HG03135 (cell line): ENCODE data around the gene FHAD1.

ENCODE experiments used
- ATAC-seq: cut with Tn5 transposase; IDR thresholded peaks from one replicate; pipeline ENCODE4 v1.9.1; 2021; ENCODE audit warnings: mild to moderate bottlenecking, moderate library complexity; ENCODE audit not compliant: unreplicated experiment

The FHAD1 gene

DNA sequence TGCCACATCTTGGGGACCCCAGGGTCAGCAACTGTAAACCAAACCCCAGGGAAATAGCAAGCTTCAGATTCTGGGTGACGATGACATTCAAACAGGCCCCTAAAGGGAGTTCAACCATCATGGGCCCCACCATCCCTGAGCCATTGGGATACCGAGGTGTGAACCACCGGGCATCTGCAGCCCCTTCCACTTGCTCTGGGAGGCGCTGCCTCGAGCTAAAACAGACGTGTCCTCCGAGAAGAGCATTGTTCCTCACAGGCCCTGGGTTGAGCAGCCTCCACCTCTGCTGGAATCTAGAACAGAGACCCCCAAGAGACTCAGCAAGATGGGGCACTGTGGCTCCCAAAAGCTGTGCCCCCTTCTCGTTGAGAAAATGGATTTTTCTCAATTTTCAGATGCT, 143.6 kb downstream of the FHAD1 start:
- ATAC-seq = no peak

DNA sequence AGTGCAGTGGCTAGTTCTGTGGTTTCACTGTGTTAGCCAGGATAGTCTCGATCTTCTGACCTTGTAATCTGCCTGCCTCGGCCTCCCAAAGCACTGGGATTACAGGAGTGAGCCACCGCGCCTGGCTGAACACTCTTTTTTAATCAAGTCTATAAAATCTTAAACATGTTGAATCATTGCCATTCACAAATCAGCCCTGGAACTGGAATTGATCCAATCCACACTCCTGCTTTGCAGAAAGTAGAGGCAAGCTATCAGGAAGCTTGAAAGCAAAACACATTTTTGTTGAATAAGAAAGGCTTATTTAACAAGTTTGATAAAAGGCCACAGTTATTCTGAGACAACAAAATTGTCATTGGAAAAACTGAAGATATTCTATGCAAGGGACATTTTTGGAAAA, 144.3 kb downstream of the FHAD1 start:
- ATAC-seq = no peak

DNA sequence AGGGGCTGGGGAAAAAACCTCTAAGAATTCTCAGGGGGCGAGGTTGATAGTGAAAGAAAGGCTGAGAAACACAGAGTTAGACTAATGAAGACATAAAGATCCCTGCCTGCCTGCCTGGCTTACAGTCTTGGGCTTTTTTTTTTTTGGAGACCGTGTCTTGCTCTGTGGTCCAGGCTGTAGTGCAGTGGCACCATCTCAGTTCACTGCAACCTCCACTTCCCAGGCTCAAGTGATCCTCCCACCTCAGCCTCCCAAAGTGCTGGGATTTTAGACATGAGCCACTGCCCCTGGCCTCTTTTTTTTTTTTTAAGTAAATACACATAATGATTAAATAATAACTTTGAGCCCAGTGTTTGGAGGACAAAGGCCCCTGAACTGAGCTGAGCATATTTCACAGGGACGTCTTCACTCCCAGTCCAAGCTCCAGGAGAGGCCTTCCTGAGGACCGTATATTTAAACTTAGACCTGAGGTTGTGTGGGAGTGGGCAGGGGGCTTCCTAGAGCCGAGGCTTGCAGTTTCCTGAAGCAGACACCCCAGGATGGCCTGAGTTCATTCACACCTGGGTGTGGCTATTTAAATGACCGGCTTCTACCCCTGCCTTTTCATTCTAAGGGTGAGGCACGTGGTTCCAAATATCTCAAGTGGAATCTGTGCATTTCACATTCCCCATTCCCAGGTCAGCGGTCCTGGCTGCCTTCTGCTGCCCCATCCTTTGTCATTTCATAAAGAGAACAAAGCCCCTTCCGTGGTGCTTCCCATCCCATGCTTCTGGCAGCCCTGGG, 146.6 kb downstream of the FHAD1 start:
- no peak for ATAC-seq

DNA sequence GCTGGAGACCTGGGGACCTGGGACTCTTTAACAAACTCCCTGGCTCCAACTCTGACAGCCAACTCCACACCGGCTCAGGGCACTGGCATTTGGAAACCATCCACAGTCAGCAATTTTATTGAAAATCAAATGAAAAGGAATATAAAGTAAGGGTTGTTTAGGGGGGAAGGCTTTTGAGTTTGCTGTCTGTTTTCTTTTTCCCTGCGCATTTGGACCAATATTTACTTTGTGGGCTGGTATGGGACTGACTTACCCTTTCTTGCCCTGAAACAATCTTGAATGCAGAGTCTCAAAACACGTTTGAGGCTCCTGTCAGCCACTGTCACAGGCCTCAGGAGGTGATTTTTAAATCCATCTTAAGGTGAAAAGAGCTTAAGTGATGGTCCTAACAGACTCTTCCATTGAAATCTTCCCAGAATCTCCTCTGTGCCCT, 147.3 kb downstream of the FHAD1 start:
- ATAC-seq = no peak

DNA sequence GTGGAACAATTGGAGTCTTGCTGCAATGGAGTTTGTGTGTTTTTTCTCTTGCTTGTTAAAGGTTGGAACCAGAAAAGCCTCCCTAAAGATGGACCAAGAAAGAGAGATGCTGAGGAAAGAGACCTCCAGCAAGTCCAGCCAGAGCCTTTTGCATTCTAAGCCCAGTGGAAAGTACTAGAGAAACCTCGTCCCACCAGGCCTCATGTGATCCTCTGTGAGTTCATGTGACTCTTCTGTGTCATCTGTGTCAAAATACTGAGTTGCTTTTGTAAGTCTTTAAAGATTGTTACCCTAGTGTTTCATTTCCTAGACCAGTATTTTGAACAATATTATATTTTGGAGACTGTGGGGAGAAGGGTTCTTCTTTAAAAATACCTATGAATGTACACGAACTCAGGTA, 150.2 kb downstream of the FHAD1 start:
- no peak for ATAC-seq

DNA sequence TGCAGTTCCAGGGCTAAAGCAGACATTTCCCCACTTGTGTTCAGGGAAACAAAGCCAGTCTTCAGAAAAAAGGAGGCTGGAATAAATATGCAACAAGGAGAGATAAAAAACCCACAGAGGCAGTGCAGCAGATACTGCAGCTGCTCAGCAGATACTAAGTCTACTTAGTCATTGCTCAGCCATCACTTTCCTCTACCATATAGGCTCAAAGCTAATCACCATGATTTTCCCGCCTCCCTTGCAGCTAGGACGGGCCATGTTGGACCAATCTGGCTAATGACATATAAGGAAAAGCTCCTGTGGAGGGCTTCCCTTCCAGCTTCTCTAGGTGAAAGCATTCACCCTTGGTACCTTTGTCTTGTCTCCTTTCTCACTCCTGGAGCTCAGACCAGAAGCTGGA, 152.7 kb downstream of the FHAD1 start:
- ATAC-seq = no peak

DNA sequence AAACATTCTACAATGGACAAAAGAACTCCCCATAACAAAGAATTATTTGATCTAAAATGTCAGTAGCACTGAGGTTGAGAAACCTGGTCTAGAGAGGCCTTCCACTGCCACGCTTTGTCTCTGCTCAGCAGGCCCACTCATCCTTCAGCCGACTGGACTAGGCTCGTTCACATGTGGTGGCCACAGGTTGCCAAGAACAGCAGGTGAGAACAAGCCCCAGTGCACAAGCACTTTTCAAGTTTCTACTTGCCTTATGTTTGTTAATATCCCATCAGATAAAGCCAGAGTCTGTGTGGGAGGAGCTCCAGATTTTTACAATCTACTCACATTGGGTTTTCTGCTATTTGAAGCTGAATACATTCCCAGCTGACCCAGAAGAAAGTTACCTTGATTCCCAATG, 153.6 kb downstream of the FHAD1 start:
- no peak for ATAC-seq

DNA sequence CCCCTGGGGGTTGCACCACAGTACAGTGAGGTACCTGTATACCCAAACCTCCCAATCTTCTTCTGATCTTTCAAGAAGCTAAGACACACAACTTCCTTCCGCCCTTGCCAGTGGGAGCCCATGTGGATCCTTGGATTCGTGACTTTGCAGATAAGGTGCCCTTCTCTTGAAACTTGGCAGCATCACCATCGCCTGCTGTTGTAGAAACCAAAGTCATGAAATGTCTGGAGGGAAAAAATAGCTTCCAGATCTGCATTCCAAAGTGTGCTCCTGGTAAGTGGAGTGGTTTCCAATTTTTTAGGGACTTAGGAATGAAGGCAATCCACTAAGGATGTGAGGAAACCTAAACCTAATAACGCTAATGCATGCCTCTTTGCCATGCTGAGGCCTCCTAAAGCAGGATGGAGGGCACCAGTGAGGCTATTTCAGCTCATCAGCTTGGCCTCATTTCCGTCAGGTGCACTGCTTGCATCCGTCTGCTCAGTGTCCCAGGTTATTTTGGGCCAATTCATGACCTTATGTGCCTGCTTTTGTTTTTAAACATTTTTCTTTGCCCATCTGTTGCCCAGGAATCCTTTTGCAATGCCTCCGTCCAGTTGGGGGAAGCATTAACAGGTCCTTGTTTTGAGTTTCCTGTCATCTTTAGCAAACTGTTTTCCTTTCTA, 154.5 kb downstream of the FHAD1 start:
- ATAC-seq = no peak

DNA sequence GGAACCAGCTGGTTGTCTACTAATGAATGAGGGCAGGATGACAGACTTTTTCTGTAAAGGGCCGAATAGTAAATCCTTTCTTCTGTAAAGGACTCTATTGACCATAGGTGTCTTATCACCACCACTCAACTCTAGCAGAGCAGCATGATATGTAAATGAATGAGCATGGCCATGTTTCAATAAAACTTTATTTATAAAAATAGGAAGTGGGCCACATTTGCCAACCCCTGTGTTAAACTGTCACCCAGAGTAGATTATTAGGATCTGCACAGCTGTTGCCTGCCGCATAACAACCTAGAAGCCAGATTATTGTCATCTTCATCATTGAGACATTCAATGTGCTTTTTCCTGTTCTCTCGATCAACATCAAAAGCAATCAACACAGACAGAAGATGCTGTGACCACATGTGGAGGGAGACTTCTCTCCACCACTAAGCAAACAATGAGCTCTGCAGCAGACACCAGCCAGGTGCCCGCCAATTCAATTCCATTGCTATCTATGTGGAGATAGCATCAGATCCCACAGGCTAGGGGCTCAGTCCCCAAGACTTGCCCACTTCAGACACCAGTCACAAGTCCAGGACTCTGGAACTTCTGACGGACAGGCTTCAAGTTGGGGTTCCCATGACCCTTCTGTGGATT, 155.9 kb downstream of the FHAD1 start:
- ATAC-seq = no peak

DNA sequence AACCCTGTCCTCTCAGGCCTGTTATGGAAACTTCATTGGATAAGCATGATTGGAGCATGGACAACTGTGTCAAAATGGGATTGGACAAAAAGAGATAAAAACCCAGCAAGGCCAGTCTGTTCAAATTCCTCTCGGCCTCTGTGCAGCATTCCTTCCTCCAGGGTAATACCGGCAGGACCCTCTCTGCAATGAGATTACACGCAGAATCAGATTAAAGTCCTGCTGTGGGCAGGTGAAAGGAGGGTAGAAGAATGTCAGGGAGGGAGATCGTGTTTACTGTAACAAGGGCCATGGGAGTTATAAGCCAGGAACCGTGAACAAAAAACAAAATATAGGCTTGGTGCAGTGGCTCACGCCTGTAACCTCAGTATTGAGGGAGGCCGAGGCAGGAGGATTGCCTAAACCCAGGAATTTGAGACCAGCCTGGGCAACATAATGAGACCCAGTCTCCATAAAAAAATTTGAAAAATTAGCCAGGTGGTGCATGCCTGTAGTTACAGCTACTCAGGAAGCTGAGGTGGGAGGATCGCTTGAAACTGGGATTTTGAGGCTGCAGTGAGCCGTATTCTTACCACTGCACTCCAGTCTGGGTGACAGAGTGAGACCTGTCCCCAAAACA, 157.0 kb downstream of the FHAD1 start:
- no peak for ATAC-seq

DNA sequence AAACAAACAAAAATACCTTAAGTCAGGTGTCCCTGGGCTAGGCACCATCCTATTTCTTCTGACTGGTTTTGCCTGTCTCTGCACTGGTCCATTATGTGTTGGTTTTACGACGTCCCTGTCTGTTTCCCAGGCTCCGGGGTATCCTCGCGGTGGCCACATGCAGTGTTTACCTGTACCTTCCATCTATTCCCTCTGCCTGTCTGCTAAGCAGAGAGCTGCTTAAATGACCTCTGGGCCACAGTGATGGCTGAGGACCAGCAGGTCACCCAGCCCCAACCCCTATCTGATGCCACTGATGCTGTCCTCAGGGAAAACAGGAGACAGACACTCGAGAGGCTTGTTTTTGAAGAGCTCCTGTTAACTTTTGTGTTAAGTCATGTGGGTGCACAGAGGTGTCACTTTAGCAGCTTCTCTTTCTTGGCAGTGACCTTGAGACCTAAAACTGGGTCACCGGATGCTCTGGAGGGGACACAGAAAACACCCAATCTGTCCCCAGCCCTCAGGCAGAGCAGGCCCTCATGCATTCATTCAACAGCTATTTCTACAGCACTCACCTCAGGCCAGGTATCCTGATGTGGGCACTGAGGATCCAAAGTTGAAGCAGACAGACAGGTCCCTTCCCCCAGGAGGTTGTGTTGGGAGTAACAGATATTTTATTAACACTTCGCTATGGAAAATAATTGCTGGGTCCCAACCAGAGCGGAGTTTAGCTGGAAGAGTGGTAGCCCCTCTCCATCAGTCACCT, 158.3 kb downstream of the FHAD1 start:
- no peak for ATAC-seq

DNA sequence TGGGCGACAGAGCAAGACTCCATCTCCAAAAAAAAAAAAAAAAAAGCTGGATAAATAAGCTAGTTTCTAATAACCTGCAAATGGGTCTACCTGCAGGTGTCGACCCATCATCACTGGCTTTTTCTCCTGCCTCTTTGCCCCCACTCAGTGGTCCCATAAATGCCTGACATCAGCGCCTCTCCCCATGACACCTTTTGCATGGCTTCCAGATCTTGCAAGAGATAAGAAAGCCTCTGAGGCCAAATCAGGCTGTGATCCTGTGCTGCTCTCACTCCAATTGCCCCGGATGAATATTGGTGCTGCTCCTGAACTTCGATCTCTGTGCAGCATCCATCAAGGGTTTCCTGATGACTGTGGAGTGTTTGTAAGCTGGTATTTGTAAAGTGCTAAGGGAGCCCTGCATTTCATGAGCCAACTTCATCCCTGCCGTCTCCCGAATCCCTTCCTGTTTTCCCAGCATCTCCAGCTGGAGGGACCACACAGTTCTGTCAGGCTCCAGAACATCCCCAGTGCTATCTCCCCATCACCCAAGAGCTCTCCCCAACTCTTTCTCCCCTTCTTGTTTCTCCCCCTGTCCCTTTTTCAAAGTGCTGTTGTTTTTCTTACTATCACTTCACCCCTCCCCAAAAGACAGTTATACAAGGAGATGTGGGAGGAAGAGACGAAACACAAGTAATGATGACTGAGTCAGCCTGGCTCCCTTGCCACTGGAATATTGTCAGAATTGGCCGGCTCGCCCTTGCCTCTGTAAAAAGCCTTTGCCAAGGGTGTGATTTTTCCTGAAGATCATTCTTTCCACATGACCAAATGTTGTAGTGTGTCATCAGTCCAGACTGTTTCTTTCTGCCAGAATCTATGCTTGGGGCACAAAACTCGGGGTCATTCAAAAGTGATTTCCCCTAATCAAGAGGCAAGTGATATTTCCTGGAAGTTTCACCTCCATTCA, 159.9 kb downstream of the FHAD1 start:
- ATAC-seq = no peak

DNA sequence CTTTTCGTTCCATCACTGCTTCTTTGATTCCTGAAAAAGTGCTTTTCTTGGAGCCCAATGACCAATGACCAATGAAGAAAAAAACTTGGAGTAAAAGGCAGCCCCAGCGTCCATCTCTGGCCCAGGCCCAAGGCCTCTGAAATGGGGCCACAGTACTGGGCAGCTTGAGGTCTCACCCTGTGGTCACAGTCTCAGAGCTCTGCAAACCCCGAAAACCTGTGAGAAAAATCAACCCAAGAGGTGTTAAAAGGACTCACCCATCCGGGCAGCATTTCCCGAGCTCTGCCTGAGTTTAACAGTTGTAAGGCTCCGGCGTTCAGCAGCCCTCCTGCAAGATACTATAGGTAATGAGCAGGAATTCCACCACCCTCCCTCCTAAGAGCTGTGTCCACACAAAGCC, 160.6 kb downstream of the FHAD1 start:
- ATAC-seq = no peak

DNA sequence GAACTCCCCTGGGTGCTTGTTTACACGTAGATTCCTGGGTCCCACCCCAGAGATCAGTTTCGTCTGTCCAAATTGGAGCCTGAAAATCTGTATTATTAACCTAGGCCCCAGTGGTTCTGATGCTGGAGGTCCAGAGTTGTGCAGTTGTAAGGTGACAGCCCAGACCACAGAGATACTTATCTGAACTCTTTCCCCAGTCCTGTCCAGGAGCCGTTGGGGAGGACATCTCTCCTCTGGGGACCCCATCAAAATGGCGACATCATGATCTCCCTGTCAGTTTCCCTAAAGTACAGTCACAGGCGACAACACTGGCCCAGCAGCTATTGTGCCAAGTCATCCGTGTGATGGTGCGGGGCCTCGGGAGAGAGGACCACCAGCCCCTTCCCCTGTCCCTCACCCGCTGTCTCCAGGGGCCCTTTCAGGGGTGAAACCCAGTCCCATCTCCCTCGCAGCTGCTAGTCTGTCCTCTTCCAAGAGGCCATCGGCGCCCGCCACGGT, 161.9 kb downstream of the FHAD1 start:
- ATAC-seq = no peak

DNA sequence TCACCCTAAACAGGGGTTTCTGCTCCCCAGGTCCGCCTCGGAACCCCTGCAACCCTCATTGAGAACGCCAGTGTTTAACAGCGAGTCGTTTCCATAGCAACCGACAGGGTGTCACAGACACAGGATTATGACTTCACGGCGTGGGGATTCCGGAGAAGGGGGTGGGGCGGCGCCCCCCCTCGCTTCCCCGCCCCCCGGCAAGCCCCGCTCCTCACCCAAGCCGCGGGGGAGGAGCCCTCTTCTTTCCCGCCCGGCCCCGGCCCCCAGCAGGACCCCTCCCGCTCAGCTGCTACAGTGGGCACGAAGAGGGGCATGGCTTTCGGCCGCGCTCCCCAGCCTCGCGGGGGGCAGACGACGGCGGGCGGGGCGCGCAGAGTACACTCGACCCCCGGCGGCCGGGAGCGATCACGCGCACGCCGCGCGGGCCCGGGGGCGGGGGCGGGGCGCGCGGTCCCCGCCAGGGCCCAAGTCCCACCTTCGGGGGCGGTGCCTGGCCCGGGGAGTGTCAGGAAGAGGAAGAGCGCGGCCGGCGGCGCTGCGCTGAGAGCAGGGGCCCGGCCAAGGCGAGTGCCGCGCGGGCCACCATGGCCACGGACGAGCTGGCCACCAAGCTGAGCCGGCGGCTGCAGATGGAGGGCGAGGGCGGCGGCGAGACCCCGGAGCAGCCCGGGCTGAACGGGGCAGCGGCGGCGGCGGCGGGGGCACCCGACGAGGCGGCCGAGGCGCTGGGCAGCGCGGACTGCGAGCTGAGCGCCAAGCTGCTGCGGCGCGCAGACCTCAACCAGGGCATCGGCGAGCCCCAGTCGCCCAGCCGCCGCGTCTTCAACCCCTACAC, 162.6 kb downstream of the FHAD1 start, which contains the start of gene EFHD2:
Gene EFHD2, plus strand, starts transcription at position 501 of the 835 bp plus-strand sequence. Its CDS starts 84 bp downstream, at position 585.
- ATAC-seq = peak; percentile 75

DNA sequence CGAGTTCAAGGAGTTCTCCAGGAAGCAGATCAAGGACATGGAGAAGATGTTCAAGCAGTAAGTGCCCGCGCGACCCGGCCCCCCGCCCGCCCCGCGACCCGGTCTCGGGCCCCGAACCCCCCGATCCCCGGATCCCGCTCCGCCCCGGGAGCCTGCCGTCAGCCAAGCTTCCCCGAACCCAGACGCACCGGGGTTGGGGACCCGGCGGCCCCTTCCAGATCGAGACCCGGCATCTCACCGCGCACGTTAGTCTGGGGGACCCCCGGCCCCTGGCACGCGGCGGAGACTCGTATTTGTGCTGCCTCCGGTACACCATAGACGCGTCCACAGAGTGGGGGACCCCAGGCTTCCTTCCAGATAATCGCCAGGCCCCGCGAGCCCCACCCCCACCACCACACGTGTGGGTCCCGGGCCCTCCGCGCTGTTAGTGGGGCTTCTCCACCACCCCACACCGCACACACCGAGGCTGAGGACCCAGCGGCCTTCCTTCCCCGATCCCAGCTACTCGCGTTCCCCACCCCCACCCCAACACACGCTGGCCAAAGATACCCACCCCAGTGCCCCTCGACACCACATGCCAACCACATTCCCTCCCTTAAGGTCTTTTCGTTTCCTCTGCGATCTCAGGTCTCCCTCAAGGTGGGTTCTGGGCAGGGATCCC, 163.3 kb downstream of the FHAD1 start:
- ATAC-seq = no peak

DNA sequence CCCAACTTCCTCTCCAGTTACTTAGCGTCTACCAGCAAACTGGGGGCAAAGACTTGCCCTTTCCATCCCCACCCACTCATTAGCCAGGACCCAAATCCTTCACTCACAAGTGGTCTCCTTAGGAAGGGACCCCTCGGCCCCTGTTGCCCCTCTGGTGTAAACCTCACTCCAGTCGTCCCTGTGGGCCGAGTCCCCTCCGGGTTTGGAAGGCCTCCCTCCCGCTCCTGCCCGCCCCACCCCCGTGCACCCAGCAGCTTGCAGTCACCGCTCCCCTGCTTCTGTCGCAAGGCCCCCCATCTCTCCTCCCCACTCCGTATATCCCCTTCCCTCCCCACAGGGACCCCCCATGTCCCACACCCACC, 163.8 kb downstream of the FHAD1 start:
- no peak for ATAC-seq

DNA sequence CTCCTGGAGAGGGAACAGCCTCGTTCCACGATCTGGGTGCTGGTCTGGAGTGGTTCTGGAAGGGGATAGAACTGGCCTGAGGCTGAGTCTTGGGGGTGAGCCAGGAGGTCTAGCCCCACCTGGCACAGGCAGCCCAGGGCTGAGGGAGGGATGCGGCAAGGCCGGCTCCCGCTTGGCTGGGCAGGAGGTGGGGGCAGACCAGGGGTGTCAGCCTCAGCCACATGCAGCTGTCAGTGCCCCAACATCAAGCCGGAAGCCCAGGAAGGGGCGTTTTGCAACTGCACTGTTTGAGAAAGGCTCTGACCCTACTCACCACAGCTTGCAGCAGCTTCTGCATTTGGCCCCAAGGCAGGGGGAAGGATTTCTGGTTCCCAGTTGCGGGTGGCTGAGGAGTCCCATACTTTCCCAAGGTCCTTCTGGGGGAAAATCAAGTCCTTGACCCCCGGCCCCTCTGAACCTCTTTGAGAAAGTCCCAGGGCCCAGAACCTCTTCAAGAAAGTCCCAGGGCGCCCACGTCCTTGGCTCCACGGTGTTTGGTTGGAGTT, 164.6 kb downstream of the FHAD1 start:
- peak; percentile 52 for ATAC-seq
